Measurements from ENCODE around the gene CSNK2A2. TPM values are rescaled to one million over a fixed set of nuclear protein-coding genes. Genes with fewer than 3 reads are reported as not detected.

CSNK2A2 gene
- total RNA-seq, 6 experiments from 2014 or later, result 24.4 to 29.5 (median 26.8) TPM

DNA sequence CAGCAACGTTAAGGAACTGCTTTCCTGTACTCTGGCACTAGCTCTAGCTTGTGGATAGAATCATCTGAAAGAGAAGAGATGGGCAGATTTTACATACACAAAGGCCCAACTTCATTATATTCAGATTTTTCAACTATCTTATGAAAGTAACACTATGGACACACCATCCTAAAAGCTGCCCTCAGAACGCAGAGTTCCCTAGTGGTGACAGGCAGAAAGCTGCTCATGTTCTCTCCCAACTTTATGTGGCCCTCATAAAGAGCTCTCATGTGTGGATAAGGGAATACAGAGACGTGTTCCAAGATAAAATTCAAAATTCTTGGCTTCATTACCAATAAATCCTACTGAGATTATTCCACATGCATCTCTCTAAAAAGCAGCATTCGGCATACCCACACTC, 70.3 kb downstream of the CSNK2A2 start:
- H3K4me1 ChIP-seq, result peaks cover 0 to 48% (median 19%) of the 10 kb centered on the region in 4 donors
- DNase-seq, result no peak
- 6% methylated on average over 4 of the region's 4 CpGs for WGBS (ENCODE audit: insufficient coverage, low coverage, low lambda C conversion rate, missing lambda C conversion rate)

DNA sequence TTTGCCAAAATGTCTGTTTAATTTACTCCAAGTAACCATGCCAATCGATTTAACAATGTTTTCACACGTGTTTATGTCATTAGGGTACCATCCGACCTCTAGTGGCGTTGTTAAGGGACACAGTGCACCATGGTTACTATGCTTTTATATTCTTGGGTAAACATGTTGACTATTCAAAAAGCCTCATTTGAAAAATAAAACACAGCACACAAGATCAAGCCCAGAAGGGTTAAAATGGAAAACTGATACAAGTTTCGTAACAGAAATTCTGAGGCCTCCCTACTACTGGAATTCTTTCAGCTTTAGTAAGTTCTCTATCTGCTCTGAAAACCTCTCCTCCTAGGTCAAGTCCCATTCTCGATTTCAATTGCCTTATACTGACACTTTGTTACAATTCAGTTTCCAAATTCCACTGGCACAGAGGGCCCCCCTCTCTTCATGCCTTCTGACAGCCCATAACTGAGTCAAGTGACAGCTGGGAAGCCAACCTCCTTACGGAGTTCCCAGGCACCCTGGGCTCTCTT, 70.8 kb downstream of the CSNK2A2 start:
- H3K36me3 ChIP-seq, result no peaks in the 10 kb centered on the region
- no peaks in the 10 kb centered on the region for H3K27me3 ChIP-seq
- intact Hi-C loops (cut with DNase I), result no loop called here
- H3K27ac ChIP-seq, result peak overlapping the region; percentile 24 to 88 (median 87)
- TF ChIP-seq, protein P1, sequence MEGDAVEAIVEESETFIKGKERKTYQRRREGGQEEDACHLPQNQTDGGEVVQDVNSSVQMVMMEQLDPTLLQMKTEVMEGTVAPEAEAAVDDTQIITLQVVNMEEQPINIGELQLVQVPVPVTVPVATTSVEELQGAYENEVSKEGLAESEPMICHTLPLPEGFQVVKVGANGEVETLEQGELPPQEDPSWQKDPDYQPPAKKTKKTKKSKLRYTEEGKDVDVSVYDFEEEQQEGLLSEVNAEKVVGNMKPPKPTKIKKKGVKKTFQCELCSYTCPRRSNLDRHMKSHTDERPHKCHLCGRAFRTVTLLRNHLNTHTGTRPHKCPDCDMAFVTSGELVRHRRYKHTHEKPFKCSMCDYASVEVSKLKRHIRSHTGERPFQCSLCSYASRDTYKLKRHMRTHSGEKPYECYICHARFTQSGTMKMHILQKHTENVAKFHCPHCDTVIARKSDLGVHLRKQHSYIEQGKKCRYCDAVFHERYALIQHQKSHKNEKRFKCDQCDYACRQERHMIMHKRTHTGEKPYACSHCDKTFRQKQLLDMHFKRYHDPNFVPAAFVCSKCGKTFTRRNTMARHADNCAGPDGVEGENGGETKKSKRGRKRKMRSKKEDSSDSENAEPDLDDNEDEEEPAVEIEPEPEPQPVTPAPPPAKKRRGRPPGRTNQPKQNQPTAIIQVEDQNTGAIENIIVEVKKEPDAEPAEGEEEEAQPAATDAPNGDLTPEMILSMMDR (IDR thresholded peaks at IDR 0.05), result peak; percentile 32 to 48 (median 38)
- no peak for TF ChIP-seq POLR2A (IDR thresholded peaks at IDR 0.05)
- WGBS (ENCODE audit: insufficient coverage, low coverage, low lambda C conversion rate, missing lambda C conversion rate), result 6% methylated on average over 7 of the region's 7 CpGs
- DNase-seq, result peak in 1 of 3 donors; percentile 54
- peak; percentile 27 to 50 (median 32) for ATAC-seq
- peak overlapping the region in 2 of 3 donors; percentile 94 to 97 for H3K4me3 ChIP-seq
- H3K9me3 ChIP-seq, result no peaks in the 10 kb centered on the region
- peaks cover 0 to 50% (median 20%) of the 10 kb centered on the region in 4 donors for H3K4me1 ChIP-seq

More for the DNA sequence above, 70.3 kb downstream of the CSNK2A2 start:
- H3K9me3 ChIP-seq, result no peaks in the 10 kb centered on the region
- TF ChIP-seq, protein P1 (IDR thresholded peaks at IDR 0.05), result no peak
- no peak for TF ChIP-seq POLR2A (IDR thresholded peaks at IDR 0.05)
- intact Hi-C loops (cut with DNase I), result no loop called here
- no peaks in the 10 kb centered on the region for H3K27me3 ChIP-seq
- ATAC-seq, result no peak
- H3K4me3 ChIP-seq, result peak overlapping the region; percentile 86 to 97 (median 94)
- H3K27ac ChIP-seq, result peak overlapping the region; percentile 24 to 88 (median 87)
- H3K36me3 ChIP-seq, result no peaks in the 10 kb centered on the region

DNA sequence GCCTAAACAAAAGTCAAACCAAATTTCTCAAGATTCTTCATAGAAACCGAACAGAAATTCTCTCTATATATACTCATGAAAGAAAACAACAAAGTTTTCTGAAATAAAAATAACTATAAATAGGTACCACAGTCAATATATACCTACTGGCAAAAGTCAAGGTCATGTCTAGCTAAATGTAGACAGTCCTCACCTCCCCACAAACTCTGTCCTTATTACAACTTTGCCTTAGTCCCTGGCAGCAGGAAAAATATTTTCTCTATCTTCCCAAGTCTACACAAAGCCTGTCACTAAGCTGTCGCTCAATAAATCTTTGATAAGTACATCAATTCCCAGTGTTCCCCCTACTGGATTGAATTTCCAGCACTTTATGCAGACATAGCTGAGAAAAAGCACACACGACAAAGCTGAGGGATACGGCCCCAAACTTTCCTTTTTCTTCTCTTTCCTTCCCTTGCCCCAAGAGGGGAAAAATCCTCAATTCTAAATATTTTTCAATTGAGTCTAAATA, 71.4 kb downstream of the CSNK2A2 start:
- TF ChIP-seq, protein P1 (IDR thresholded peaks at IDR 0.05), result no peak
- TF ChIP-seq POLR2A (IDR thresholded peaks at IDR 0.05), result no peak
- Histone ChIP-seq H3K27ac (peak overlapping the region in 2 of 3 donors; percentile 30 to 88), H3K4me3 (peak overlapping the region in 2 of 3 donors; percentile 94 to 97), H3K9me3 (no peaks in the 10 kb centered on the region), H3K36me3 (no peaks in the 10 kb centered on the region), H3K27me3 (no peaks in the 10 kb centered on the region), H3K4me1 (peaks cover 0 to 56% (median 23%) of the 10 kb centered on the region in 4 donors)
- 25% methylated on average over 4 of the region's 4 CpGs for WGBS (ENCODE audit: insufficient coverage, low coverage, low lambda C conversion rate, missing lambda C conversion rate)
- no peak for DNase-seq
- no peak for ATAC-seq
- intact Hi-C loops (cut with DNase I), result no loop called here

DNA sequence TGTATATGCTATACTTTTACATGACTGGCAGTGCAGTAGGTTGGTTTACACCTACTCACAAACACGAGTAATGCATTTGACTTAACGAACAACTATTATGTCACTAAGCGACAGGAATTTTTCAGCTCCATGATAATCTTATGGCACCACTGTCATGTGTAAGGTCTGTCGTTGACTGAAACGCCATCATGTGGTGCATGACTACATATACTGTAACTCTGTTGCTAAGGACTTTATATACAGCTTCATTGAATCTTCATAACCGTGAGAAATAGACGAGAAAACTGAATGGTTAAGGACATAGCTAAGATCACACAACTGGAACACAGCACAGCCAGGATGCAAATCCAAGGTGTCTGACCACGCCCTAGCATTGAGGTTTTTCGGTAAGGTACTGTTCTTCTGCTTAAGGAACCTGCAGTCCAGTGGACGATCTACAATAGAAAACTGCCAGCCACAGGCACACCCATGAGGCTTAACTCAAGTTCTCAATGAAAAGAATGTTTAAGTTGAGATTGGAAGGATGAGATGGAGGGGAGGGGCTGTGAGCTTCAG, 72.0 kb downstream of the CSNK2A2 start:
- 58% methylated on average over 10 of the region's 10 CpGs for WGBS (ENCODE audit: insufficient coverage, low coverage, low lambda C conversion rate, missing lambda C conversion rate)

More for the DNA sequence above, 72.0 kb downstream of the CSNK2A2 start:
- H3K36me3 ChIP-seq, result no peaks in the 10 kb centered on the region
- H3K27ac ChIP-seq, result peak overlapping the region in 1 of 3 donors; percentile 88
- DNase-seq, result no peak
- TF ChIP-seq, protein P1 (IDR thresholded peaks at IDR 0.05), result no peak
- no peak for TF ChIP-seq POLR2A (IDR thresholded peaks at IDR 0.05)
- no peaks in the 10 kb centered on the region for H3K27me3 ChIP-seq
- H3K4me3 ChIP-seq, result peak overlapping the region in 1 of 3 donors; percentile 1
- ATAC-seq, result no peak
- peaks cover 0 to 62% (median 27%) of the 10 kb centered on the region in 4 donors for H3K4me1 ChIP-seq
- H3K9me3 ChIP-seq, result no peaks in the 10 kb centered on the region
- intact Hi-C loops (cut with DNase I), result no loop called here

Measured in right lobe of liver (tissue), 6 donors.